Mesendoderm (in vitro differentiated cells): ENCODE data around the gene KCNK7.

Experiments
- DNase-seq: peaks from one replicate; pipeline ENCODE4 v3.0.0; 2013
- H2AK5ac ChIP-seq: 2 replicates; pipeline ENCODE4 v1.6.1; 2013; ENCODE audit warnings: low read length, inconsistent platforms
- H2BK120ac ChIP-seq: 2 replicates; pipeline ENCODE4 v1.6.1; 2013; ENCODE audit warnings: low read depth, mild to moderate bottlenecking, low read length, moderate library complexity, mixed read lengths
- H2BK15ac ChIP-seq: replicated peaks from 2 replicates; pipeline ENCODE4 v1.6.1; 2013; ENCODE audit warnings: low read depth, mild to moderate bottlenecking, moderate library complexity
- H2BK5ac ChIP-seq: 2 replicates; pipeline ENCODE4 v1.6.1; 2013; ENCODE audit warnings: low read length, inconsistent platforms
- H3K18ac ChIP-seq: 2 replicates; pipeline ENCODE4 v1.6.1; 2013; ENCODE audit warnings: mild to moderate bottlenecking, low read length, mixed read lengths
- H3K23ac ChIP-seq: one replicate; pipeline ENCODE4 v1.6.1; 2013; ENCODE audit warnings: low read length
- H3K27ac ChIP-seq: 2 replicates; pipeline ENCODE4 v1.5.1; 2013; ENCODE audit warnings: low read depth, mild to moderate bottlenecking, inconsistent platforms, low read length, moderate library complexity
- H3K27me3 ChIP-seq: 2 replicates; pipeline ENCODE4 v1.6.1; 2013; ENCODE audit warnings: low read length, control low read depth, mild to moderate bottlenecking, inconsistent platforms; ENCODE audit not compliant: insufficient read depth, poor library complexity
- H3K36me3 ChIP-seq: 2 replicates; pipeline ENCODE4 v1.6.1; 2013; ENCODE audit warnings: low read length, inconsistent platforms; ENCODE audit not compliant: control insufficient read depth, insufficient read depth
- H3K4ac ChIP-seq: one replicate; pipeline ENCODE4 v1.6.1; 2013; ENCODE audit warnings: low read depth, mild to moderate bottlenecking, low read length, moderate library complexity
- H3K4me1 ChIP-seq: 2 replicates; pipeline ENCODE4 v1.6.1; 2013; ENCODE audit warnings: low read depth, low read length, inconsistent platforms; ENCODE audit not compliant: control insufficient read depth
- H3K4me2 ChIP-seq: 2 replicates; pipeline ENCODE4 v1.6.1; 2013; ENCODE audit warnings: low read length
- H3K4me3 ChIP-seq: 2 replicates; pipeline ENCODE4 v1.5.1; 2013; ENCODE audit warnings: mild to moderate bottlenecking, low read length
- H3K56ac ChIP-seq: one replicate; pipeline ENCODE4 v1.6.1; 2013; ENCODE audit warnings: low read length
- H3K79me1 ChIP-seq: 2 replicates; pipeline ENCODE4 v1.6.1; 2013; ENCODE audit warnings: low read length, inconsistent platforms
- H3K79me2 ChIP-seq: 2 replicates; pipeline ENCODE4 v1.6.1; 2013; ENCODE audit warnings: mild to moderate bottlenecking, low read length; ENCODE audit not compliant: control insufficient read depth, insufficient read depth
- H3K9ac ChIP-seq: 2 replicates; pipeline ENCODE4 v1.6.1; 2013; ENCODE audit warnings: low read length, inconsistent platforms
- H4K5ac ChIP-seq: one replicate; pipeline ENCODE4 v1.6.1; 2013; ENCODE audit warnings: low read length
- H4K8ac ChIP-seq: one replicate; pipeline ENCODE4 v1.6.1; 2013; ENCODE audit warnings: low read depth, mild to moderate bottlenecking, control low read depth, low read length, moderate library complexity
- WGBS: extraction: QIAGEN DNeasy Blood & Tissue Kit; methylation state at CpG from one replicate; pipeline ENCODE4 v1.1.7; 2013; ENCODE audit warnings: low lambda C conversion rate, missing lambda C conversion rate; ENCODE audit not compliant: insufficient coverage; ENCODE audit errors: extremely low coverage; 5-methylcytosine and 5-hydroxymethylcytosine counted together

The KCNK7 gene

DNA sequence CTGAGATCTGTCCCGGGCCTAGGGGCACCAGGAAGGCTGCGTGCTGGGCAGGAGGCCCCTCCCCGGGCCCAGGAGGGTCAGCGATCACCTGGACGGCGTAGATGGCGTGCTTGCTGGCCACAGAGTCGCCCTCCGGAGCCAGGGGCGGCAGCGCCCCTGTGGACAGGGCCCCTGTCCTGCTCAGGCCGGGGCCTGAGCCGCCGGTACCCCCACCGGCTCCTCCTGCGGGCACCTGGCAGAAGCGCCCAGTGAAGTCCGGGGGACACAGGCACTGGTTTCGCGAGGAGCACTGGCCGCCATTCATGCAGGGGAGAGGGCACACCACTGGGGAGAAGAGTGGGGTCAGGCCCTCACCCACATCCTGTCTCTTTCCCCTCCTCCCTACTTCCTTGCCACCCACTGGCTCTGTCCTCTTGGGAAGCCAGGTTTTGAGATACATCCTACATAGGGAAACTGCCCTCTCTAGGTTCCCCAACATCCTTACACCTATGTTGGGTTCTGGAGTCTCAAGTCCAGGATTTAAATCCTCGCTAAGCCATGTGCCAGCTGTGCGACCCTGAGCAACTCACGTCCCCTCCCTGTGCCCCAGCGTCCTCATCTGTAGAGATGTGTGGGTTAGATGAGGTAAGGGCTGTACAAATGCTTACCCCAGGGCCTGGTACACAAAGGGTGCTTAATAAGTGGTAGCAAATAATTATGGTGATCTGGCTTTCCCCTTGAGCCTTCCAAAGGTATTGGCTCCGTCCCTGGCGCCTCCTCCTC is 41.4 kb downstream of the KCNK7 start:
- no peak overlapping the region for H4K8ac ChIP-seq
- H3K4me2 ChIP-seq: peak overlapping the region; percentile 31
- H3K27ac ChIP-seq: no peak overlapping the region
- peak overlapping the region; percentile 53 for H3K9ac ChIP-seq
- no peak overlapping the region for H2BK120ac ChIP-seq
- H3K79me2 ChIP-seq: no peaks in the 10 kb centered on the region
- H2BK15ac ChIP-seq: no peak overlapping the region
- no peak overlapping the region for H4K5ac ChIP-seq
- peak overlapping the region; percentile 12 for H3K18ac ChIP-seq
- peaks cover 3% of the 10 kb centered on the region for H3K4me1 ChIP-seq
- no peak overlapping the region for H3K23ac ChIP-seq
- H2BK5ac ChIP-seq: no peak overlapping the region
- peak overlapping the region; percentile 83 for H3K56ac ChIP-seq
- H2AK5ac ChIP-seq: no peak overlapping the region
- H3K4ac ChIP-seq: no peak overlapping the region
- no peaks in the 10 kb centered on the region for H3K36me3 ChIP-seq
- DNase-seq: no peak
- no peak overlapping the region for H3K4me3 ChIP-seq
- H3K27me3 ChIP-seq: no peaks in the 10 kb centered on the region
- WGBS: no CpG with 5 or more reads among the region's 27 CpGs
- no peaks in the 10 kb centered on the region for H3K79me1 ChIP-seq

DNA sequence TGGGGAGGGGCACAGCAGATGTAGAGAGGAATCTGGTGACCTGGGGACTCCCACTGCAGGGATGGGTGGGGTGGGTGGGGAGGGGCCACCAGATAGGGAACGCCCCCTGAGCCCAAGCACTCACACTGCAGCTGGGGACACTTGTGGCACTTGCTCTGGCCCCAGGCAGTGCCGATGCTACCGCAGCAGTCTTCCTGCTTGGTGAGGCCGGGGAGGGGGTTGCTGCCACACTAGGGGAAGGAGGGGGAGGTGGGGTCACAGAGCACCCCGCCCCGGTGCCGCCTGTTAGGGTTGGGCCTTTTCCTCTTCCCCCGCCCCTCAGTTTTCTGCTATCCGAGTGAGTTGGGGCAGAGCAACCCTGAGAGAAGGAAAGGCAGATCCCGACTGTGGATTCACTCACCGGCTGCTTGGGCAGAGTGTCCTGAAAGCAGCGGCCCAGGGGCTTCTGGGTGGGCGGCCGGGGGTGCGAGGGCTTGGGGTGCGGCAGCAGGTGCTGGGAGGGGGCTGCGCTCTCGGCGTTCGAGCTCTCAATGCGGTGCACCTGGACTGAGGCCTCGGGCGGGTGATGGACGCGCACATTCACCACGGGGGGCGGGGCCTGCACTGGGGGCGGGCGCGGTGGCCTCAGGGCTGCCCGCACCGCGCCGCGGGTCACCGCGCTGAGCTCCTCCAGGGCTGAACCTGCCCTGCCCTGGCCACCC is 42.1 kb downstream of the KCNK7 start:
- Histone ChIP-seq H3K27ac (no peak overlapping the region), H2BK120ac (no peak overlapping the region), H3K27me3 (no peaks in the 10 kb centered on the region), H3K4ac (peak overlapping the region; percentile 39), H4K5ac (no peak overlapping the region), H3K36me3 (no peaks in the 10 kb centered on the region), H3K23ac (no peak overlapping the region), H3K4me2 (peak overlapping the region; percentile 31), H2BK5ac (no peak overlapping the region), H3K9ac (peak overlapping the region; percentile 53), H3K56ac (peak overlapping the region; percentile 83), H3K18ac (peak overlapping the region; percentile 12), H2AK5ac (no peak overlapping the region), H2BK15ac (no peak overlapping the region), H3K4me3 (no peak overlapping the region), H3K4me1 (no peaks in the 10 kb centered on the region), H4K8ac (no peak overlapping the region), H3K79me2 (no peaks in the 10 kb centered on the region), H3K79me1 (no peaks in the 10 kb centered on the region)
- no CpG with 5 or more reads among the region's 37 CpGs for WGBS
- DNase-seq: peak; percentile 75

DNA sequence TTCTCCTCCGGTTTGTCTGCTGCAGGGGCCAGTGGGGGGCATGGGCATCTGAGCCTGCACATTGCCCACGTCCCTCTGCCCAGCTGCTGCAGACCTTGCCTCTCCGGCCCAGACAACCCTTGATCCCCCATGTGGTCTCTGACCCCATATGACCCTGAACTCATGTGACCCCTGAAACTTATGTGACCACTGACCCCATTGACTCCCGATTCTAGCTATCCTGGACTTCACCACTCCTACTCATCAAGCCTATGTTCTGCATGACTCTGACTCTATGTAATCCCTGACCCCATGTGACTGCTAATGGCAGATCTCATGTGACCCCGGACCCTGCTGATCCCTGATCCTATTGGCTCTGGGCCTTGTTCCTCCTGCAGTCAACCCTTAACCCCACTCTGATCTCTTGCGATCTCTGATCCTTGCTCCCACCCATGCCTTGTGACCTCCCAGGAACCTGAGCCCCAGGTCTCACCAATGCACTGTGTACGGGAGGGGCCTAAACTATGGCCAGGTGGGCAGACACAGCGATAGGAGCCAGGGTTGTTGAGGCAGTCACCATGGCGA is 43.1 kb downstream of the KCNK7 start:
- no peak overlapping the region for H4K5ac ChIP-seq
- no peak overlapping the region for H3K4ac ChIP-seq
- H2BK120ac ChIP-seq: no peak overlapping the region
- H3K9ac ChIP-seq: no peak overlapping the region
- no CpG with 5 or more reads among the region's 9 CpGs for WGBS
- no peak overlapping the region for H4K8ac ChIP-seq
- no peak overlapping the region for H3K23ac ChIP-seq
- H2BK15ac ChIP-seq: no peak overlapping the region
- H3K56ac ChIP-seq: no peak overlapping the region
- H2AK5ac ChIP-seq: no peak overlapping the region
- DNase-seq: peak; percentile 57
- H3K18ac ChIP-seq: no peak overlapping the region
- H3K4me3 ChIP-seq: no peak overlapping the region
- no peak overlapping the region for H2BK5ac ChIP-seq
- H3K79me2 ChIP-seq: no peaks in the 10 kb centered on the region
- H3K36me3 ChIP-seq: no peaks in the 10 kb centered on the region
- no peak overlapping the region for H3K27ac ChIP-seq
- no peak overlapping the region for H3K4me2 ChIP-seq
- H3K4me1 ChIP-seq: no peaks in the 10 kb centered on the region
- peaks cover under 1% of the 10 kb centered on the region for H3K27me3 ChIP-seq
- no peaks in the 10 kb centered on the region for H3K79me1 ChIP-seq

DNA sequence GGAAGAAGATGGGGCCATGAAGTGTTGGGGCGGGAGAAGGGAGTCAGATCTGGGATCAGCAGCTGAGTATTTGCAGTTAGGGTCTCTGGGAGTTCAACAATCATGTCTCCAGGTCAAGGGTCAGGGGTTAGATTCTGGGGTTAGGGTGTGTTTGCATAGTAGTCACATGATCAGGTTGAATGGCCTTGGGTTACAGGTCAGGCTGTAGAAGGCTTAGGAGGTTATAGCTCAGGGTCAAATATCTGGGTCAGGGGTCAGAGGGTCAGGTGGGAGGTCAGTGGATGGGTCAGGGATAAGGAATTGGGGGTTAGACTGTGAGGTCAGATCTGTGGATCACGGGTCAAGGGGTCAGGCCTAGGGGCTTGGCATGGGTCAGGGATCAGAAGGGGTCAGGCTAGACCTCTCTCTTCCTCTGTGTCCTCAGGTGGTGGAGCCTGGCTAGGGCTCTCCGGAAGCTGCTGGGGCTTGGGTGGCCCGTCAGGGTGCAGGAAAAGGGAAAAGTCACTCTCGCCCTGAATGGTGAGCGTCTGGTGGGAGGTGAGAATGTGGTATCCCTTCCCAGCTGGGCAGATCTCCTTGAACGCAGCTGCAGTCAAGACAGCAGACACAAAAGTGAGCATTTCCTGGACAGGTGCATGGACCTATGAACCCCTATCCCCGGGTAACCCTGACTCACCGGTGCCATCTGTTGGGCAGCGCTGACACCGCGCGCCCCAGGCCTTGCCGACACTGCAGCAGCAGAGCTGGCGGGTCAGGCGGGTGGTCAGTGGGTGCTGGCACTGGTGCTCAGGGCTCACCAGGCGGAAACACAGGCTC is 43.8 kb downstream of the KCNK7 start:
- Histone ChIP-seq H3K27ac (no peak overlapping the region), H3K56ac (no peak overlapping the region), H3K4me2 (no peak overlapping the region), H3K79me2 (no peaks in the 10 kb centered on the region), H2BK120ac (no peak overlapping the region), H3K27me3 (peaks cover 3% of the 10 kb centered on the region), H3K4me3 (no peak overlapping the region), H2BK15ac (no peak overlapping the region), H2BK5ac (no peak overlapping the region), H4K5ac (no peak overlapping the region), H3K4ac (no peak overlapping the region), H3K4me1 (no peaks in the 10 kb centered on the region), H3K79me1 (no peaks in the 10 kb centered on the region), H3K23ac (no peak overlapping the region), H3K9ac (no peak overlapping the region), H4K8ac (no peak overlapping the region), H3K36me3 (no peaks in the 10 kb centered on the region), H2AK5ac (no peak overlapping the region), H3K18ac (no peak overlapping the region)
- peak; percentile 49 for DNase-seq
- whole genome bisulfite sequencing: no CpG with 5 or more reads among the region's 17 CpGs

DNA sequence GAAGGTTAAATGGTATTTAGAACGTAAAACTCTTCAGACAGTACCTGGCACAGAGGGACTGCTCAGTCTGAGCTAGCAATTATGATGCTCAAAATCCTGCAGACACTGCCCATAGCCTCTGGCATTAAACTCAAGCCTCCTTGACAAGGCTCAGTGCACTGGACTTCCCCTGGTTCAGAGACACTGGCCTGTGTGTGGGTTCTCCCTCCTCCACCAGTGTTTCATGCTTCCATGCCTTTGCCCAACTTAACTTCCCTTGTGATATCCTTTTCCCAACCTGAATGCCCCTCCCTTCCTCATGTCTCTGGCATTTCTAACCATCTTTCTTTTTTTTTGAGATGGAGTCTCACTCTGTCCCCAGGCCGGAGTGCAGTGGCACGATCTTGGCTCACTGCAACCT is 46.5 kb downstream of the KCNK7 start:
- H2BK120ac ChIP-seq: no peak overlapping the region
- H3K36me3 ChIP-seq: no peaks in the 10 kb centered on the region
- H3K4me2 ChIP-seq: no peak overlapping the region
- no peak overlapping the region for H3K4ac ChIP-seq
- no peaks in the 10 kb centered on the region for H3K79me1 ChIP-seq
- H2BK5ac ChIP-seq: no peak overlapping the region
- H2BK15ac ChIP-seq: no peak overlapping the region
- H3K27ac ChIP-seq: no peak overlapping the region
- no peaks in the 10 kb centered on the region for H3K4me1 ChIP-seq
- WGBS: no CpG with 5 or more reads among the region's 3 CpGs
- no peak overlapping the region for H4K8ac ChIP-seq
- no peak overlapping the region for H3K56ac ChIP-seq
- H3K79me2 ChIP-seq: no peaks in the 10 kb centered on the region
- H4K5ac ChIP-seq: no peak overlapping the region
- H3K18ac ChIP-seq: no peak overlapping the region
- DNase-seq: no peak
- no peak overlapping the region for H3K4me3 ChIP-seq
- H3K27me3 ChIP-seq: peaks cover 3% of the 10 kb centered on the region
- H2AK5ac ChIP-seq: no peak overlapping the region
- no peak overlapping the region for H3K9ac ChIP-seq
- no peak overlapping the region for H3K23ac ChIP-seq
